Adrenal gland (tissue), 19 donors: Measurements from ENCODE around the gene ARID5B. TPM values are rescaled to one million over a fixed set of nuclear protein-coding genes. Genes with fewer than 3 reads are reported as not detected.

ENCODE experiments used
- DNase-seq, 7 donors: peaks; one replicate each; pipeline ENCODE4 v3.0.0-alpha.2; 2019 to 2020
- H3K27ac ChIP-seq, 5 donors: fragments of 200-600 bp; sonication (generic) in 4 of 5; 1 replicate in 3 of 5; 2 replicates in 2 of 5; pipeline versions ENCODE4 v1.5.1 to v1.8.0; 2016 to 2020; ENCODE audit warnings: mild to moderate bottlenecking in 1 of 5
- H3K27me3 ChIP-seq: fragments of 200-600 bp; 2 replicates; pipeline ENCODE4 v1.8.0; 2021
- H3K36me3 ChIP-seq, 2 donors: fragments of 200-600 bp; replicated peaks in 1 of 2; 1 replicate in 1 of 2; 2 replicates in 1 of 2; pipeline versions ENCODE4 v1.5.1 to v1.8.0; 2018 to 2022
- H3K4me1 ChIP-seq, 2 donors: fragments of 200-600 bp; replicated peaks in 1 of 2; 1 replicate in 1 of 2; 2 replicates in 1 of 2; pipeline versions ENCODE4 v1.5.1 to v1.8.0; 2018 to 2021
- H3K4me3 ChIP-seq, 4 donors: fragments of 200-600 bp; sonication (generic) in 3 of 4; one replicate each; pipeline ENCODE4 v1.5.1; 2016 to 2018
- H3K9me3 ChIP-seq, 3 donors: fragments of 200-600 bp; sonication (generic) in 1 of 3; replicated peaks in 1 of 3; 1 replicate in 2 of 3; 2 replicates in 1 of 3; pipeline versions ENCODE4 v1.5.1 to v1.8.0; 2016 to 2021
- CTCF ChIP-seq, 6 experiments: fragments of 450-650 bp in 4 of 6; fragments of 200-600 bp in 2 of 6; sonication (generic) in 1 of 6; IDR thresholded peaks; 1 replicate in 5 of 6; 2 replicates in 1 of 6; pipeline versions ENCODE4 v1.5.1 to v1.8.0; 2016 to 2021; ENCODE audit warnings: antibody characterized with exemption in 6 of 6, mild to moderate bottlenecking in 2 of 6, moderate library complexity in 1 of 6
- POLR2A ChIP-seq, 2 donors: fragments of 450-650 bp; IDR thresholded peaks; one replicate each; pipeline ENCODE4 v1.6.1; 2017; ENCODE audit warnings: antibody characterized with exemption in 2 of 2, mild to moderate bottlenecking in 2 of 2, moderate library complexity in 1 of 2
- WGBS, 4 donors: extraction: QIAGEN DNeasy Blood & Tissue Kit in 2 of 4; methylation state at CpG; one replicate each; pipeline versions ENCODE4 v1.1.5 to v1.1.7; 2013 to 2017; 5-methylcytosine and 5-hydroxymethylcytosine counted together
- intact Hi-C, 2 donors: fragments of 100-400 bp; cut with DNase I; formaldehyde crosslinking; loops; one replicate each; pipeline versions ENCODE4 v1.14.1 to v1.15.0; 2022 to 2023
- long read RNA-seq, 10 donors: library from polyadenylated mRNA in 3 of 10; unstranded in 2 of 10; stranded (forward) in 1 of 10; transcript quantifications; one replicate each; pipeline ENCODE4 v2.0.0 and lab custom pipeline, GENCODE V29; 2021 to 2026
- polyA plus RNA-seq, 3 donors: library from polyadenylated mRNA; stranded (reverse); fragments of 200-250 nt in 2 of 3; fragments of 350-450 nt in 1 of 3; fragmentation: Illumina TruSeq in 1 of 3; extraction: RNeasy Lipid Tissue Mini Kit (QIAGEN cat#74804) in 1 of 3; gene quantifications; one replicate each; pipeline ENCODE4 v1.2.3, GENCODE V29; 2013 to 2014
- total RNA-seq, 9 donors: library from RNA; depleted of rRNA in 4 of 9; stranded (reverse); fragments of >200 nt in 4 of 9; fragments of 120-200 nt in 1 of 9; fragmentation: NEBNext Ultra II Directional in 1 of 9; extraction: Animal tissue kit (Norgen Biotek cat#: 25700) in 1 of 9; gene quantifications; one replicate each; pipeline versions ENCODE4 v1.1.0 to v1.2.4, GENCODE V29; 2013 to 2023
- donor health status: healthy with polysubstance abuse.
- donor health status: Bipolar disorder and iron deficiency.
- donor health status: DM: yes; HTN: yes; CAD: no.
- donor health status: DM: no; HTN: no; CAD: no.
- donor health status: DM: no; HTN: no; CAD: no.
- donor health status: DM: yes; HTN: yes; CAD: no.

ARID5B gene
- total RNA-seq (10 to 100 TPM in 8 of 9 donors, 1 to 10 TPM in 1; 8.6 to 42.4 (median 29.3) TPM), polyA plus RNA-seq (10 to 100 TPM in 1 of 3 donors, 1 to 10 TPM in 2; 5.7 to 10.7 (median 9.0) TPM)
- long read RNA-seq, donor 1, full-length matches to known transcripts: 2 of 2 reads
- long read RNA-seq, donor 1, partial matches to known transcripts: 0 of 2 reads
- long read RNA-seq, donor 1, other reads (novel, unspliced or antisense): 0 of 2 reads
- long read RNA-seq, donor 2, partial matches to known transcripts: 0 of 1 reads
- long read RNA-seq, donor 2, other reads (novel, unspliced or antisense): 0 of 1 reads
- long read RNA-seq, donor 3, partial matches to known transcripts: 0 of 1 reads
- long read RNA-seq, donor 3, other reads (novel, unspliced or antisense): 0 of 1 reads
- long read RNA-seq, donor 4, full-length matches to known transcripts: 5 of 55 reads
- long read RNA-seq, donor 4, partial matches to known transcripts: 37 of 55 reads
- long read RNA-seq, donor 4, other reads (novel, unspliced or antisense): 13 of 55 reads
- long read RNA-seq, donor 5, partial matches to known transcripts: 1 of 3 reads
- long read RNA-seq, donor 5, other reads (novel, unspliced or antisense): 2 of 3 reads
- long read RNA-seq, donor 6, partial matches to known transcripts: 22 of 33 reads
- long read RNA-seq, donor 6, other reads (novel, unspliced or antisense): 10 of 33 reads
- long read RNA-seq, donor 7: 0 reads
- long read RNA-seq, donor 8, full-length matches to known transcripts: 8 of 8 reads
- long read RNA-seq, donor 8, partial matches to known transcripts: 0 of 8 reads
- long read RNA-seq, donor 8, other reads (novel, unspliced or antisense): 0 of 8 reads
- long read RNA-seq, donor 9, partial matches to known transcripts: 0 of 2 reads
- long read RNA-seq, donor 9, other reads (novel, unspliced or antisense): 0 of 2 reads
- long read RNA-seq, donor 10, partial matches to known transcripts: 0 of 1 reads
- long read RNA-seq, donor 10, other reads (novel, unspliced or antisense): 0 of 1 reads

GRCh38 chr10:61900829-61901792, at the start of gene ARID5B:
ARID5B (plus strand) TSS chr10:61901699; CDS start chr10:61901710, 11 bp downstream.
- H3K27ac ChIP-seq: peak within 1 kb of the TSS; percentile 89 to 99 (median 94)
- H3K4me1 ChIP-seq: peaks cover 20 to 42% of the 10 kb centered on the region in 2 donors
- TF ChIP-seq CTCF (IDR thresholded peaks at IDR 0.05): no peak
- TF ChIP-seq POLR2A (IDR thresholded peaks at IDR 0.05): no peak
- no peaks in the 10 kb centered on the region for H3K9me3 ChIP-seq
- peak; percentile 30 to 64 (median 60) for DNase-seq
- peak within 1 kb of the TSS; percentile 57 to 78 (median 67) for H3K4me3 ChIP-seq
- 0 to 1% (median 1%) methylated on average over 30 to 34 of the region's 34 CpGs for WGBS, 4 donors
- H3K27me3 ChIP-seq: no peaks in the 10 kb centered on the region
- intact Hi-C loops: loop anchor here in 1 of 2 donors (10.0 kb wide), 1 partner anchor 344 kb away; no protein-coding TSS in a partner anchor
- H3K36me3 ChIP-seq: no peaks in the 10 kb centered on the region

DNA sequence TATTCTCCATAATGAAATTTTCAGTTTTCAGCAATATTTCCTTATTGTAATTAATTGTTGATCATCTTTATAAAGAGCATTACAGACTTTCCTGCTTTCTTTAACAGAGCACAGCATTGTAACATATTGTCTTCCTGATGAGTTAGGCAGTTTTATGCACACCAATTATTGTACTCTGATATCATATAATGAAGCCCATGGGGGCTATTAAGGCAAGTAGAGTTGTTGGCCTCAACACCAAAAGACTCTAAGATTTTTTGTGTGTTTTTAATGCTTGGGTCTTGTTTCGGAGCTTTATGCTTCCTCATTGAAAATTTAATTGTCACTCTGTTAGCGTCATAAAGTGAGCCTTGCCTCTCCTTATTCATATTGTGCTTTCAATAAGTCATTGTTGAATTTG, 49.2 kb upstream of the ARID5B start:
- no peaks in the 10 kb centered on the region for H3K9me3 ChIP-seq
- H3K4me3 ChIP-seq: no peak overlapping the region
- 85 to 95% (median 86%) methylated on average over 2 of the region's 2 CpGs for WGBS, 4 donors
- H3K27ac ChIP-seq: no peak overlapping the region
- no peaks in the 10 kb centered on the region for H3K27me3 ChIP-seq
- no peaks in the 10 kb centered on the region for H3K36me3 ChIP-seq
- no peak for TF ChIP-seq POLR2A (IDR thresholded peaks at IDR 0.05)
- TF ChIP-seq CTCF (IDR thresholded peaks at IDR 0.05): no peak
- H3K4me1 ChIP-seq: no peaks in the 10 kb centered on the region
- no peak for DNase-seq
- intact Hi-C loops: no loop called here

GRCh38 chr10:61855771-61856170, 45.7 kb upstream of the ARID5B start:
- no peak for TF ChIP-seq POLR2A (IDR thresholded peaks at IDR 0.05)
- no peak for TF ChIP-seq CTCF (IDR thresholded peaks at IDR 0.05)
- WGBS, 4 donors: 90 to 97% (median 92%) methylated on average over 3 of the region's 3 CpGs
- intact Hi-C loops: no loop called here
- H3K4me1 ChIP-seq: no peaks in the 10 kb centered on the region
- no peaks in the 10 kb centered on the region for H3K36me3 ChIP-seq
- no peak overlapping the region for H3K4me3 ChIP-seq
- DNase-seq: no peak
- no peaks in the 10 kb centered on the region for H3K9me3 ChIP-seq
- H3K27me3 ChIP-seq: no peaks in the 10 kb centered on the region
- no peak overlapping the region for H3K27ac ChIP-seq
